NT2/D1 (cell line): Measurements from ENCODE around the gene DCT.

Source experiments
- DNase-seq: peaks from one replicate; pipeline ENCODE4 v3.0.0-alpha.2; 2011; ENCODE audit warnings: low read depth, low spot score
- H3K27me3 ChIP-seq: 2 replicates; pipeline ENCODE4 v1.6.0; 2011; ENCODE audit warnings: mild to moderate bottlenecking; ENCODE audit not compliant: insufficient read length, insufficient read depth
- H3K36me3 ChIP-seq: 2 replicates; pipeline ENCODE4 v1.6.1; 2011; ENCODE audit warnings: mild to moderate bottlenecking, low read length, mixed read lengths; ENCODE audit not compliant: insufficient read depth, insufficient read length
- H3K4me1 ChIP-seq: 2 replicates; pipeline ENCODE4 v1.5.1; 2011; ENCODE audit not compliant: insufficient read depth, insufficient read length
- H3K4me3 ChIP-seq: 2 replicates; pipeline ENCODE4 v1.5.1; 2011; ENCODE audit warnings: low read depth; ENCODE audit not compliant: insufficient read length
- H3K9ac ChIP-seq: 2 replicates; pipeline ENCODE4 v1.6.0; 2011; ENCODE audit warnings: low read depth; ENCODE audit not compliant: insufficient read length
- H3K9me3 ChIP-seq: 2 replicates; pipeline ENCODE4 v1.5.1; 2011; ENCODE audit warnings: mild to moderate bottlenecking, low read length; ENCODE audit not compliant: insufficient read depth
- SUZ12 ChIP-seq: IDR thresholded peaks from 2 replicates; pipeline ENCODE4 v1.6.1; 2011; ENCODE audit not compliant: insufficient read length, insufficient read depth; ENCODE audit errors: extremely low read depth
- YY1 ChIP-seq: IDR thresholded peaks from 2 replicates; pipeline ENCODE4 v1.6.1; 2011; ENCODE audit not compliant: insufficient read length, insufficient read depth
- ZNF274 ChIP-seq: IDR thresholded peaks from 2 replicates; pipeline ENCODE4 v1.6.1; 2011; ENCODE audit warnings: mild to moderate bottlenecking, low read depth, low read length

Gene DCT

GRCh38 chr13:94481941-94482340 lies 2.5 kb upstream of the DCT start:
- no peak overlapping the region for H3K9ac ChIP-seq
- H3K27me3 ChIP-seq = no peaks in the 10 kb centered on the region
- H3K9me3 ChIP-seq = no peaks in the 10 kb centered on the region
- H3K36me3 ChIP-seq = no peaks in the 10 kb centered on the region
- DNase-seq = no peak
- H3K4me1 ChIP-seq = no peaks in the 10 kb centered on the region
- no peak overlapping the region for H3K4me3 ChIP-seq
- TF ChIP-seq ZNF274 (no peak), YY1 (no peak), SUZ12 (no peak)

DNA sequence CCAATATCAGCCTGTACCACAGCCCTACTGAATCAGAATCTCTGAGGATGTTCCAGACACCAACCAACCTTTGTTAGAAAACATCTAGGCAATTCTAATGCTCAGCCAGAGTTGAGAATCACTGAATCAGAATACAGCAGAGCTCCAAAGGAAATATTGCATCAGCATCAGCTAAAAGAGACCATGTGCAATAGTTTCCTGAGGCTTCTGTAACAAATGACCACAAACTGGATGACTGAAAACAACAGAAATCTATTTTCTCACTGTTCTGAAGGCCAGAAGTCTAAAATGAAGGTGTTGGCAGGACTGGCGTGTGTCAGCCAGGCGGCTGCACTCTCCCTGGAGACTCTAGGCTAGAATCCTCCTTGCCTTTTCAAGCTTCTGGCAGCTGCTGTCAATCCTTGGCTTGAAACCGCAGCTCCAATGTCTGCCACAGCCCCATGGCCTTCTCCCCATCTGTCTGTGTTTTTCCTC lies 1.2 kb upstream of the DCT start:
- TF ChIP-seq ZNF274 = no peak
- TF ChIP-seq SUZ12 = no peak
- TF ChIP-seq YY1 = no peak
- H3K9me3 ChIP-seq = no peaks in the 10 kb centered on the region
- H3K4me3 ChIP-seq = no peak overlapping the region
- no peak overlapping the region for H3K9ac ChIP-seq
- H3K4me1 ChIP-seq = no peaks in the 10 kb centered on the region
- no peaks in the 10 kb centered on the region for H3K27me3 ChIP-seq
- no peak for DNase-seq
- H3K36me3 ChIP-seq = no peaks in the 10 kb centered on the region

- Histone ChIP-seq H3K27me3 (no peaks in the 10 kb centered on the region), H3K9ac (no peak overlapping the region), H3K36me3 (no peaks in the 10 kb centered on the region), H3K9me3 (no peaks in the 10 kb centered on the region), H3K4me3 (no peak overlapping the region), H3K4me1 (no peaks in the 10 kb centered on the region)
- no peak for TF ChIP-seq ZNF274
- no peak for TF ChIP-seq YY1
- no peak for TF ChIP-seq SUZ12
- DNase-seq = no peak
Observed at GRCh38 chr13:94478913-94479312, 569 bp downstream of the DCT start.

- no peaks in the 10 kb centered on the region for H3K9me3 ChIP-seq
- DNase-seq = no peak
- TF ChIP-seq ZNF274 = no peak
- no peak for TF ChIP-seq YY1
- TF ChIP-seq SUZ12 = no peak
- H3K4me3 ChIP-seq = no peak overlapping the region
- no peak overlapping the region for H3K9ac ChIP-seq
- H3K4me1 ChIP-seq = no peaks in the 10 kb centered on the region
- no peaks in the 10 kb centered on the region for H3K27me3 ChIP-seq
- no peaks in the 10 kb centered on the region for H3K36me3 ChIP-seq
Observed at GRCh38 chr13:94470126-94470525, 9.4 kb downstream of the DCT start.

GRCh38 chr13:94464771-94465170 lies 14.7 kb downstream of the DCT start:
- no peak for DNase-seq
- H3K9me3 ChIP-seq = no peaks in the 10 kb centered on the region
- no peaks in the 10 kb centered on the region for H3K27me3 ChIP-seq
- no peaks in the 10 kb centered on the region for H3K36me3 ChIP-seq
- no peaks in the 10 kb centered on the region for H3K4me1 ChIP-seq
- TF ChIP-seq YY1 (no peak), ZNF274 (no peak), SUZ12 (no peak)
- H3K4me3 ChIP-seq = no peak overlapping the region
- no peak overlapping the region for H3K9ac ChIP-seq

DNA sequence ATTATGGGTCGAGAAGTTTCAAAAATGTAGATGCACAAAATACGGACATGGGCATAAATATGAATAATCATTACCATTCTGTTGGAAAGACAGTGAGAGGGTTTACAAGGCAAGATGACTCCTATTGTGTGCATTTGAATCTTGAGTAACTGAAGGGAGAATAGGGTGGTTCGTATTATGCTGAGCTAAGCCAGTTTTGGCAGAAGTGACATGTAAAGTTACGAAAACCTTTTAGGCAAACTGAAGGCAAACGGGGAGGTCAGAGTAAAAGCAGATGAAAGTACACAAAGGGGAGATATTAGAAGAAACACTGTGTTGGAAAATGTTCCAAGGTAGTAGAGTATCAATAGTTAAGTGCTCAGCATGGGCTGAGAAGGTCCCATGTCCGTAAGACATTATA lies 16.8 kb downstream of the DCT start:
- no peak for DNase-seq
- H3K27me3 ChIP-seq = no peaks in the 10 kb centered on the region

DNA sequence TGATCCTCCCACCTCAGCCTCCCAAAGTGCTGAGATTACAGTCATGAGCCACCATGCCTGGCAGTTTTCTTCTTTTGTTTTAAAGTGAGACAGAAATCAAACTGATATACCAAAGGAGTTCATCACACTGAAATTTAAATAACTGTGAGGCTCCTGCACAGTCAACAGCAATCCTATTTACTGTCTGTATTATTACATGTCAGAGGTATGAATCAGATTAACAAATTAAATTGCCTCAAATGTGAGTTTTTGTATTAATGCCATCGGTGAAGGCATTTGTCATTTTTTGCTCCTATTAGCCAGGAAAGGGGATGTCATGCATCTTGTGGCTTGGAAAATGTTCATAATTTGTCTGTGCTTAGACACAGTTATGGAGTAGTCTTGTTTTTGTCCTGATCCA lies 20.4 kb downstream of the DCT start:
- no peaks in the 10 kb centered on the region for H3K9me3 ChIP-seq
- H3K4me3 ChIP-seq = no peak overlapping the region
- no peak for DNase-seq
- H3K27me3 ChIP-seq = no peaks in the 10 kb centered on the region
- no peaks in the 10 kb centered on the region for H3K36me3 ChIP-seq
- no peak overlapping the region for H3K9ac ChIP-seq
- TF ChIP-seq ZNF274 = no peak
- TF ChIP-seq SUZ12 = no peak
- TF ChIP-seq YY1 = no peak
- H3K4me1 ChIP-seq = no peaks in the 10 kb centered on the region

More for the DNA sequence above, 16.8 kb downstream of the DCT start:
- no peaks in the 10 kb centered on the region for H3K4me1 ChIP-seq
- TF ChIP-seq SUZ12 (no peak), YY1 (no peak), ZNF274 (no peak)
- H3K36me3 ChIP-seq = no peaks in the 10 kb centered on the region
- no peaks in the 10 kb centered on the region for H3K9me3 ChIP-seq
- no peak overlapping the region for H3K9ac ChIP-seq
- H3K4me3 ChIP-seq = no peak overlapping the region

- TF ChIP-seq YY1 (no peak), ZNF274 (no peak), SUZ12 (no peak)
- DNase-seq = no peak
- Histone ChIP-seq H3K4me3 (no peak overlapping the region), H3K9ac (no peak overlapping the region), H3K36me3 (no peaks in the 10 kb centered on the region), H3K9me3 (no peaks in the 10 kb centered on the region), H3K4me1 (no peaks in the 10 kb centered on the region), H3K27me3 (no peaks in the 10 kb centered on the region)
Observed at GRCh38 chr13:94455414-94455813, 24.1 kb downstream of the DCT start.
